HepG2 (cell line): Measurements from ENCODE around the gene NTN3. TPM values are rescaled to one million over a fixed set of nuclear protein-coding genes. Genes with fewer than 3 reads are reported as not detected.

Experiments used
- HDAC6 ChIP-seq: fragments of 200-600 bp; sonication (generic); IDR thresholded peaks from 2 replicates; pipeline ENCODE4 v1.7.0; 2017; ENCODE audit warnings: mild to moderate bottlenecking, antibody characterized with exemption, low read length, low read depth
- HIVEP1 ChIP-seq: sonication (generic); formaldehyde crosslinking; IDR thresholded peaks from 2 replicates; pipeline ENCODE4 v1.4.0; 2020; ENCODE audit warnings: mild to moderate bottlenecking, missing genetic modification reagents
- HNF4G ChIP-seq, 2 experiments: sonication (generic) in 1 of 2; formaldehyde crosslinking in 1 of 2; IDR thresholded peaks; 2 replicates each; pipeline versions ENCODE4 v1.4.0 to v1.6.1; 2011 to 2020; ENCODE audit warnings: borderline replicate concordance in 2 of 2, low read depth in 2 of 2, mild to moderate bottlenecking in 2 of 2, low read length in 1 of 2, missing genetic modification reagents in 1 of 2, moderate library complexity in 1 of 2
- HNRNPH1 ChIP-seq: fragments of 200-400 bp; formaldehyde crosslinking; optimal IDR thresholded peaks from 2 replicates; pipeline ENCODE3; 2017; ENCODE audit warnings: mild to moderate bottlenecking, low read depth, low read length
- MXD4 ChIP-seq: IDR thresholded peaks from 2 replicates; pipeline ENCODE4 v1.6.1; 2016; ENCODE audit warnings: mild to moderate bottlenecking, missing biosample characterization, missing genetic modification reagents
- MYC ChIP-seq: sonication (generic); formaldehyde crosslinking; IDR thresholded peaks from 2 replicates; pipeline ENCODE4 v1.9.0; 2021; ENCODE audit warnings: missing genetic modification reagents, borderline replicate concordance
- PHF8 ChIP-seq: sonication (generic); formaldehyde crosslinking; IDR thresholded peaks from 2 replicates; pipeline ENCODE4 v1.5.0; 2020; ENCODE audit warnings: missing genetic modification reagents
- SP140L ChIP-seq: sonication (generic); formaldehyde crosslinking; IDR thresholded peaks from 2 replicates; pipeline ENCODE4 v1.4.0; 2020; ENCODE audit warnings: missing genetic modification reagents, borderline replicate concordance
- TCF12 ChIP-seq, 2 experiments: fragments of 450-650 bp in 1 of 2; sonication (generic) in 1 of 2; formaldehyde crosslinking in 1 of 2; IDR thresholded peaks; 2 replicates each; pipeline versions ENCODE4 v1.6.1 to v1.8.0; 2017 to 2022; ENCODE audit warnings: antibody characterized with exemption in 1 of 2, mild to moderate bottlenecking in 1 of 2, missing genetic modification reagents in 1 of 2, moderate library complexity in 1 of 2
- ZNF577 ChIP-seq: sonication (generic); formaldehyde crosslinking; IDR thresholded peaks from 2 replicates; pipeline ENCODE4 v1.4.0; 2020; ENCODE audit warnings: mild to moderate bottlenecking, low read depth, missing genetic modification reagents, borderline replicate concordance
- polyA plus RNA-seq, 8 experiments: library from polyadenylated mRNA; depleted of rRNA in 3 of 8; stranded (reverse) in 7 of 8; unstranded in 1 of 8; fragments of >200 nt; fragmentation: Illumina TruSeq in 4 of 8; extraction: Trizol in 4 of 8; gene quantifications; 2 replicates each; pipeline versions ENCODE4 v1.2.1 to v1.2.3, GENCODE V29; 2011 to 2016; ENCODE audit warnings: low read depth in 4 of 8, missing spikeins in 1 of 8, mixed read lengths in 1 of 8; ENCODE audit not compliant: insufficient read depth in 1 of 8
- total RNA-seq, 5 experiments: library from RNA; depleted of rRNA; stranded (reverse); fragments of >200 nt; fragmentation: Illumina TruSeq; extraction: Trizol; gene quantifications; 2 replicates each; pipeline ENCODE4 v1.2.3, GENCODE V29; 2016; ENCODE audit warnings: low read depth in 1 of 5
- TF ChIP-seq, protein P1 (sequence below): sonication (generic); formaldehyde crosslinking; IDR thresholded peaks from 2 replicates; pipeline ENCODE4 v1.8.0; 2022; ENCODE audit warnings: missing genetic modification reagents, low read depth, mild to moderate bottlenecking, borderline replicate concordance
- TF ChIP-seq, protein P2 (sequence below): IDR thresholded peaks from 2 replicates; pipeline ENCODE4 v1.6.1; 2016; ENCODE audit warnings: mild to moderate bottlenecking, missing biosample characterization, missing genetic modification reagents
- TF ChIP-seq, protein P3 (sequence below): sonication (generic); formaldehyde crosslinking; IDR thresholded peaks from 2 replicates; pipeline ENCODE4 v1.4.0; 2020; ENCODE audit warnings: mild to moderate bottlenecking, missing genetic modification reagents
- TF ChIP-seq, protein P4 (sequence below), 2 experiments: fragments of 450-650 bp in 1 of 2; sonication (generic) in 1 of 2; formaldehyde crosslinking in 1 of 2; IDR thresholded peaks; 2 replicates each; pipeline versions ENCODE4 v1.6.1 to v1.8.0; 2016 to 2022; ENCODE audit warnings: antibody characterized with exemption in 1 of 2, mild to moderate bottlenecking in 1 of 2, missing genetic modification reagents in 1 of 2

NTN3 gene
- total and polyA plus RNA-seq, 2 of the 13 experiments (the other 11 are each of a cell fraction or from before 2014, with no cell fraction given): 0.09 to 0.20 TPM

DNA sequence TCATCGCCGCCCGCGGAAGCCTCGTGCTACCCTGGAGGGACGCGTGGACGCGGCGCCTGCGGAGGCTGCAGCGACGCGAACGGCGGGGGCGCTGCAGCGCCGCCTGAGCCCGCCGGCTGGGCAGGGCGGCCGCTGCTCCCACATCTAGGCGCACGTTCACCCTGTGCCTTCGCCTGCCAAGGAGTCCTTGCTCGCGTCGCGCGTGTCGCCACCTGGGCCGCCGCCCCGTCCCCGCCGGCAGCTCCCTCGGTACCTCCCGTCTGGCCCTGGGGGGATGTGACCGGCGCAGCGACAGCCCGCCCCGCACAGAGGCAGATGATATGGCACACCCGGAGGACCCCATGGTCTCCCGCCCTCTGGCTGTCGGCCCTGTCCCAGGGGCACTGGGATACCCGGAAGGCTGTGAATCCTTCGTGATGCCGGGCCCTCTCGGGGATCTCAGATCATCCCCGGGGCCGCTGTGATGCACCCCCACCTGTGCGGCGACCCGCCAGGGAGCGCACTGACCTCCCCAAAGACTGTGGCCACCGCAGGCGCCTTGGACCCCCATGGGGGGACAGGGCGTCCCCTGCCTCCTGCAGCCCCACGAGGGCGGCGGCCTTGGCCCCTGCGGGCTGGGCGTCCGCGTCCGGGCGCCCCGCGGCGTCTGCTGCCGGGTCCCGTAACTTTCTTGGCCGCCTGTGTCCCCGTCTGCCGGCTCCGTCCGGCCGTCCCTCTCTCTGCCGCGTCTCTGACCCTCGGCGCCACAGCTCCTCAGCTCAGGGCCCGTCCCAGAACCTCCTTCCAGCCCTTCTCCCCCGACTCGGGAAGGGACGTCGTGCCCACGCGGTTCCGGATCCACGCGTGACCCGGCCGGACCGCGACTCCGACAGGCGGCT is 3.1 kb downstream of the NTN3 start (continued):
- TF ChIP-seq MXD4 (CRISPR knock-in tag) (no peak), HDAC6 (no peak), TCF12 (IDR thresholded peaks at IDR 0.05) (no peak), TCF12 (CRISPR knock-in tag; IDR thresholded peaks at IDR 0.05) (0 out of 2 replicates have a peak, but pooled peaks have one; percentile 13), HNF4G (IDR thresholded peaks at IDR 0.05; ENCODE audit: borderline replicate concordance, low read depth, low read length) (no peak), HNF4G (CRISPR knock-in tag; IDR thresholded peaks at IDR 0.05; ENCODE audit: borderline replicate concordance, low read depth) (no peak), ZNF577 (CRISPR knock-in tag) (no peak), PHF8 (CRISPR knock-in tag) (peak; percentile 32), SP140L (CRISPR knock-in tag) (no peak), HIVEP1 (CRISPR knock-in tag) (0 out of 2 replicates have a peak, but pooled peaks have one; percentile 60), HNRNPH1 (no peak), MYC (CRISPR knock-in tag) (0 out of 2 replicates have a peak, but pooled peaks have one; percentile 49)
- TF ChIP-seq, protein P1, sequence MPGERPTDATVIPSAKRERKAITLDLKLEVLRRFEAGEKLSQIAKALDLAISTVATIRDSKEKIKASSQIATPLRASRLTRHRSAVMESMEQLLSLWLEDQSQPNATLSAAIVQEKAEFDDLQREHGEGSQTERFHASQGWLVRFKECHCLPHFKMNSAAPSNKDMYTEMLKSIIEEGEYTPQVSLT (CRISPR knock-in tag): no peak
- TF ChIP-seq, protein P2, sequence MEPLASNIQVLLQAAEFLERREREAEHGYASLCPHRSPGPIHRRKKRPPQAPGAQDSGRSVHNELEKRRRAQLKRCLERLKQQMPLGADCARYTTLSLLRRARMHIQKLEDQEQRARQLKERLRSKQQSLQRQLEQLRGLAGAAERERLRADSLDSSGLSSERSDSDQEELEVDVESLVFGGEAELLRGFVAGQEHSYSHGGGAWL (CRISPR knock-in tag): peak; percentile 62; the same call in 1 of the 2 replicates
- TF ChIP-seq, protein P3, sequence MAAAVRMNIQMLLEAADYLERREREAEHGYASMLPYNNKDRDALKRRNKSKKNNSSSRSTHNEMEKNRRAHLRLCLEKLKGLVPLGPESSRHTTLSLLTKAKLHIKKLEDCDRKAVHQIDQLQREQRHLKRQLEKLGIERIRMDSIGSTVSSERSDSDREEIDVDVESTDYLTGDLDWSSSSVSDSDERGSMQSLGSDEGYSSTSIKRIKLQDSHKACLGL: peak; percentile 21; the same call in 1 of the 2 replicates
- TF ChIP-seq, protein P4, sequence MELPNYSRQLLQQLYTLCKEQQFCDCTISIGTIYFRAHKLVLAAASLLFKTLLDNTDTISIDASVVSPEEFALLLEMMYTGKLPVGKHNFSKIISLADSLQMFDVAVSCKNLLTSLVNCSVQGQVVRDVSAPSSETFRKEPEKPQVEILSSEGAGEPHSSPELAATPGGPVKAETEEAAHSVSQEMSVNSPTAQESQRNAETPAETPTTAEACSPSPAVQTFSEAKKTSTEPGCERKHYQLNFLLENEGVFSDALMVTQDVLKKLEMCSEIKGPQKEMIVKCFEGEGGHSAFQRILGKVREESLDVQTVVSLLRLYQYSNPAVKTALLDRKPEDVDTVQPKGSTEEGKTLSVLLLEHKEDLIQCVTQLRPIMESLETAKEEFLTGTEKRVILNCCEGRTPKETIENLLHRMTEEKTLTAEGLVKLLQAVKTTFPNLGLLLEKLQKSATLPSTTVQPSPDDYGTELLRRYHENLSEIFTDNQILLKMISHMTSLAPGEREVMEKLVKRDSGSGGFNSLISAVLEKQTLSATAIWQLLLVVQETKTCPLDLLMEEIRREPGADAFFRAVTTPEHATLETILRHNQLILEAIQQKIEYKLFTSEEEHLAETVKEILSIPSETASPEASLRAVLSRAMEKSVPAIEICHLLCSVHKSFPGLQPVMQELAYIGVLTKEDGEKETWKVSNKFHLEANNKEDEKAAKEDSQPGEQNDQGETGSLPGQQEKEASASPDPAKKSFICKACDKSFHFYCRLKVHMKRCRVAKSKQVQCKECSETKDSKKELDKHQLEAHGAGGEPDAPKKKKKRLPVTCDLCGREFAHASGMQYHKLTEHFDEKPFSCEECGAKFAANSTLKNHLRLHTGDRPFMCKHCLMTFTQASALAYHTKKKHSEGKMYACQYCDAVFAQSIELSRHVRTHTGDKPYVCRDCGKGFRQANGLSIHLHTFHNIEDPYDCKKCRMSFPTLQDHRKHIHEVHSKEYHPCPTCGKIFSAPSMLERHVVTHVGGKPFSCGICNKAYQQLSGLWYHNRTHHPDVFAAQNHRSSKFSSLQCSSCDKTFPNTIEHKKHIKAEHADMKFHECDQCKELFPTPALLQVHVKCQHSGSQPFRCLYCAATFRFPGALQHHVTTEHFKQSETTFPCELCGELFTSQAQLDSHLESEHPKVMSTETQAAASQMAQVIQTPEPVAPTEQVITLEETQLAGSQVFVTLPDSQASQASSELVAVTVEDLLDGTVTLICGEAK (IDR thresholded peaks at IDR 0.05): no peak
- TF ChIP-seq, protein P4 (CRISPR knock-in tag; IDR thresholded peaks at IDR 0.05): peak; percentile 36; the same call in 1 of the 2 replicates
